Fibroblast of lung (primary cell): ENCODE measurements around the gene CSTB. TPM values are rescaled to one million over a fixed set of nuclear protein-coding genes. Genes with fewer than 3 reads are reported as not detected.

Source experiments
- DNase-seq, 2 donors: peaks; one replicate each; pipeline versions ENCODE4 v3.0.0 to v3.0.0-alpha.2; 2010; ENCODE audit warnings: low read depth in 2 of 2
- H2AFZ ChIP-seq: 2 replicates; pipeline ENCODE4 v1.5.1; 2012; ENCODE audit warnings: low read length, control low read depth, inconsistent platforms
- H3K27ac ChIP-seq: 2 replicates; pipeline ENCODE4 v1.5.1; 2011; ENCODE audit warnings: low read length, control low read depth; ENCODE audit not compliant: insufficient read depth
- H3K27me3 ChIP-seq: 2 replicates; pipeline ENCODE4 v1.5.1; 2011; ENCODE audit warnings: mild to moderate bottlenecking, low read length; ENCODE audit not compliant: control insufficient read depth, insufficient read depth
- H3K36me3 ChIP-seq: 2 replicates; pipeline ENCODE4 v1.5.1; 2011; ENCODE audit warnings: low read length; ENCODE audit not compliant: control insufficient read depth, insufficient read depth
- H3K4me1 ChIP-seq: 2 replicates; pipeline ENCODE4 v1.5.1; 2011; ENCODE audit warnings: low read length; ENCODE audit not compliant: control insufficient read depth, insufficient read depth; ENCODE audit errors: extremely low read depth
- H3K4me2 ChIP-seq: 2 replicates; pipeline ENCODE4 v1.5.1; 2011; ENCODE audit warnings: low read length, control low read depth; ENCODE audit not compliant: insufficient read depth; ENCODE audit errors: extremely low read depth
- H3K4me3 ChIP-seq, 4 experiments: fragments of 200-600 bp in 1 of 4; sonication (generic) in 1 of 4; replicated peaks in 1 of 4; 2 replicates each; pipeline ENCODE4 v1.5.1; 2011 to 2016; ENCODE audit warnings: low read length in 4 of 4, low read depth in 3 of 4, mild to moderate bottlenecking in 3 of 4, control low read depth in 2 of 4, inconsistent platforms in 1 of 4, mixed read lengths in 1 of 4; ENCODE audit not compliant: insufficient read depth in 1 of 4; ENCODE audit errors: control extremely low read depth in 1 of 4
- H3K79me2 ChIP-seq: 2 replicates; pipeline ENCODE4 v1.5.1; 2012; ENCODE audit warnings: mild to moderate bottlenecking, low read length, inconsistent platforms; ENCODE audit not compliant: control insufficient read depth, insufficient read depth
- H3K9ac ChIP-seq: 2 replicates; pipeline ENCODE4 v1.5.1; 2011; ENCODE audit warnings: mild to moderate bottlenecking, low read length, control low read depth; ENCODE audit not compliant: insufficient read depth
- H3K9me3 ChIP-seq: 2 replicates; pipeline ENCODE4 v1.5.1; 2012; ENCODE audit warnings: low read depth, low read length; ENCODE audit not compliant: control insufficient read depth, insufficient read depth
- H4K20me1 ChIP-seq: 2 replicates; pipeline ENCODE4 v1.5.1; 2011; ENCODE audit warnings: low read length; ENCODE audit not compliant: control insufficient read depth, insufficient read depth; ENCODE audit errors: extremely low read depth
- EZH2 ChIP-seq: IDR thresholded peaks from 2 replicates; pipeline ENCODE4 v1.5.1; 2012; ENCODE audit warnings: low read length, control low read depth, mild to moderate bottlenecking; ENCODE audit errors: missing control alignments
- polyA plus RNA-seq, 2 donors: library from polyadenylated mRNA; depleted of rRNA in 1 of 2; stranded (reverse) in 1 of 2; unstranded in 1 of 2; fragments of >200 nt; gene quantifications; 2 replicates each; pipeline ENCODE4 v1.2.1, GENCODE V29; 2011 to 2012; ENCODE audit warnings: missing spikeins in 1 of 2
- total RNA-seq: library from RNA; depleted of rRNA; stranded (reverse); fragments of >200 nt; gene quantifications from 2 replicates; pipeline ENCODE4 v1.2.1, GENCODE V29; 2014
- TF ChIP-seq, protein P1 (sequence below), 2 donors: IDR thresholded peaks in 1 of 2; conservative IDR thresholded peaks in 1 of 2; 1 replicate in 1 of 2; 2 replicates in 1 of 2; pipeline ENCODE4 v1.5.1; 2011 to 2012; ENCODE audit warnings: low read length in 2 of 2, control low read depth in 1 of 2, inconsistent platforms in 1 of 2, low read depth in 1 of 2, mild to moderate bottlenecking in 1 of 2

The CSTB gene
- total and polyA plus RNA-seq, 2 donors (not counting 1 experiment from before 2014, with no cell fraction given) = 24.8 to 72.5 TPM

DNA sequence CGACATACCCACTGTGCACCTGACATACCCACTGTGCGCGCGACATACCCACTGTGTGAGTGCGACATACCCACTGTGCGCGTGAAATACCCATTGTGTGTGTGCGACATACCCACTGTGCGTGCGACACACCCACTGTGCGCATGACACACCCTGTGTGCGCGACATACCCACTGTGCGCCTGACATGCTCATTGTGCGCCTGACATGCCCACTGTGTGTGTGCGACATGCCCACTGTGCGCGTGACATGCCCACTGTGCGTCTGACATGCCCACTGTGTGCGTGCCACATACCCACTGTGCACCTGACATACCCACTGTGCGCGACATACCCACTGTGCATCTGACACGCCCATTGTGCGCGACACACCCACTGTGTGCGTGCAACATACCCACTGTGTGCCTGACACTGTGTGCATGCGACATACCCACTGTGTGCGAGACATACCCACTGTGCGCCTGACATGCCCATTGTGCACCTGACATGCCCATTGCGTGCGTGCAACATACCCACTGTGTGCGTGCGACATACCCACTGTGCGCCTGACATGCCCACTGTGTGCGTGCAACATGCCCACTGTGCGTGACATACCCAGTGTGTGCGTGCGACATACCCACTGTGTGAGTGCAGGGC is 10.8 kb upstream of the CSTB start:
- no peak overlapping the region for H3K4me2 ChIP-seq
- no peak for TF ChIP-seq EZH2
- TF ChIP-seq, protein P1, sequence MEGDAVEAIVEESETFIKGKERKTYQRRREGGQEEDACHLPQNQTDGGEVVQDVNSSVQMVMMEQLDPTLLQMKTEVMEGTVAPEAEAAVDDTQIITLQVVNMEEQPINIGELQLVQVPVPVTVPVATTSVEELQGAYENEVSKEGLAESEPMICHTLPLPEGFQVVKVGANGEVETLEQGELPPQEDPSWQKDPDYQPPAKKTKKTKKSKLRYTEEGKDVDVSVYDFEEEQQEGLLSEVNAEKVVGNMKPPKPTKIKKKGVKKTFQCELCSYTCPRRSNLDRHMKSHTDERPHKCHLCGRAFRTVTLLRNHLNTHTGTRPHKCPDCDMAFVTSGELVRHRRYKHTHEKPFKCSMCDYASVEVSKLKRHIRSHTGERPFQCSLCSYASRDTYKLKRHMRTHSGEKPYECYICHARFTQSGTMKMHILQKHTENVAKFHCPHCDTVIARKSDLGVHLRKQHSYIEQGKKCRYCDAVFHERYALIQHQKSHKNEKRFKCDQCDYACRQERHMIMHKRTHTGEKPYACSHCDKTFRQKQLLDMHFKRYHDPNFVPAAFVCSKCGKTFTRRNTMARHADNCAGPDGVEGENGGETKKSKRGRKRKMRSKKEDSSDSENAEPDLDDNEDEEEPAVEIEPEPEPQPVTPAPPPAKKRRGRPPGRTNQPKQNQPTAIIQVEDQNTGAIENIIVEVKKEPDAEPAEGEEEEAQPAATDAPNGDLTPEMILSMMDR (conservative IDR thresholded peaks at IDR 0.05 in 1 of 2, IDR thresholded peaks at IDR 0.05 in 1 of 2; ENCODE audit: low read depth in 1 of 2, low read length in 2 of 2) = no peak
- H3K36me3 ChIP-seq = peaks cover 3% of the 10 kb centered on the region
- no peak overlapping the region for H3K27ac ChIP-seq
- H4K20me1 ChIP-seq = no peaks in the 10 kb centered on the region
- H3K4me1 ChIP-seq = peaks cover 5% of the 10 kb centered on the region
- H3K9me3 ChIP-seq = no peaks in the 10 kb centered on the region
- no peaks in the 10 kb centered on the region for H3K27me3 ChIP-seq
- no peak overlapping the region for H3K4me3 ChIP-seq
- H3K9ac ChIP-seq = no peak overlapping the region
- H3K79me2 ChIP-seq = peaks cover 17% of the 10 kb centered on the region
- no peak for DNase-seq
- no peak overlapping the region for H2AFZ ChIP-seq

DNA sequence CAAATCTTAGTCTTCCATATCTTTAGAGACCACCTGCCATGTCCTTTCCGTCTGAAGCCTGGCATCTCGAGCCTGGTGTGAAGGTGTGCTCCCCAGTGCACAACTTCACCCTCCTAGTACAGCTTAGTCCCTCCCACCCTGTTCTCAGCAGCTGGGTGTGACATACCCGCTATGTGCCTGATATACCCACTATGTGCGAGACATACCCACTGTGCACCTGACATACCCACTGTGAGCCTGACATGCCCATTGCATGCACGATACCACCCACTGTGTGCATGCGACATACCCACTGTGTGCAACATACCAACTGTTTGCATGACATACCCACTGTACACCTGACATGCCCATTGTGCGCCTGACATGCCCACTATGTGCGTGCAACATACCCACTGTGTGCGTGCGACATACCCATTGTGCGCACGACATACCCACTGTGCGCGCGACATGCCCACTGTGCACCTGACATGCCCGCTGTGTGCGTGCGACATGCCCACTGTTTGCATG is 10.2 kb upstream of the CSTB start:
- H3K9ac ChIP-seq = no peak overlapping the region
- no peak overlapping the region for H2AFZ ChIP-seq
- no peak overlapping the region for H3K4me2 ChIP-seq
- no peaks in the 10 kb centered on the region for H3K27me3 ChIP-seq
- H3K4me1 ChIP-seq = peaks cover 5% of the 10 kb centered on the region
- no peaks in the 10 kb centered on the region for H4K20me1 ChIP-seq
- H3K79me2 ChIP-seq = peaks cover 17% of the 10 kb centered on the region
- no peak for DNase-seq
- H3K36me3 ChIP-seq = peaks cover 3% of the 10 kb centered on the region
- TF ChIP-seq, protein P1 (conservative IDR thresholded peaks at IDR 0.05 in 1 of 2, IDR thresholded peaks at IDR 0.05 in 1 of 2; ENCODE audit: low read depth in 1 of 2, low read length in 2 of 2) = no peak
- no peak for TF ChIP-seq EZH2
- H3K27ac ChIP-seq = no peak overlapping the region
- H3K9me3 ChIP-seq = no peaks in the 10 kb centered on the region
- H3K4me3 ChIP-seq = no peak overlapping the region

DNA sequence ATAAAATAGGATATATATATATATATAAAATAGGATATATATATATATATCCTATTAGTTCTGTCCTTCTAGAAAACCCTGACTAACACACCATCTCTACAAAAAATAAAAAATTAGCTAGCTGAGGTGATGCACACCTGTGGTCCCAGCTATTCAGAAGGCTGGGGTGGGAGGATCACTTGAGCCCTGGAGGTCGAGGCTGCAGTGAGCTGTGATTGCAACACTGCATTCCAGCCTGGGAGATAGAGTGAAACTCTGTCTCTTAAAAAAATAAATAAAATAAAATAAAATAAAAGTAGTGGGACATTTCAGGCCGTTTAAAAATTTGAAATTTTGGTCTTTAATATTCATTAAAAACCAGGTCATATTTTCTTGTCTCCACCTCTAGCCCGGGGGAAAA is 9.0 kb upstream of the CSTB start:
- Histone ChIP-seq H4K20me1 (no peaks in the 10 kb centered on the region), H3K4me2 (no peak overlapping the region), H3K4me1 (no peaks in the 10 kb centered on the region), H3K36me3 (no peaks in the 10 kb centered on the region), H3K9me3 (no peaks in the 10 kb centered on the region), H3K27me3 (no peaks in the 10 kb centered on the region), H3K27ac (no peak overlapping the region), H3K79me2 (peaks cover 5% of the 10 kb centered on the region), H2AFZ (no peak overlapping the region), H3K4me3 (no peak overlapping the region), H3K9ac (no peak overlapping the region)
- TF ChIP-seq EZH2 = no peak
- TF ChIP-seq, protein P1 (conservative IDR thresholded peaks at IDR 0.05 in 1 of 2, IDR thresholded peaks at IDR 0.05 in 1 of 2; ENCODE audit: low read depth in 1 of 2, low read length in 2 of 2) = no peak
- no peak for DNase-seq
